HG03039 (cell line): ENCODE measurements around the gene ATP2A3.

Experiments
- ATAC-seq: cut with Tn5 transposase; IDR thresholded peaks from one replicate; pipeline ENCODE4 v1.9.1; 2021; ENCODE audit warnings: mild to moderate bottlenecking, moderate library complexity; ENCODE audit not compliant: unreplicated experiment

Gene ATP2A3

GRCh38 chr17:3893720-3894116 is 70.5 kb downstream of the ATP2A3 start:
- ATAC-seq, result no peak

GRCh38 chr17:3893003-3893719 is 71.1 kb downstream of the ATP2A3 start, which contains the start of gene CAMKK1:
Gene CAMKK1, minus strand, starts transcription at chr17:3893053. Its CDS starts 7,366 bp downstream, at chr17:3885687.
- peak; percentile 77 for ATAC-seq

- peak; percentile 7 for ATAC-seq
Observed at GRCh38 chr17:3892095-3892998, 71.9 kb downstream of the ATP2A3 start.

GRCh38 chr17:3891626-3892094 is 72.6 kb downstream of the ATP2A3 start:
- ATAC-seq, result no peak

GRCh38 chr17:3890878-3891219 is 73.4 kb downstream of the ATP2A3 start:
- ATAC-seq, result no peak

GRCh38 chr17:3890082-3890877 is 74.0 kb downstream of the ATP2A3 start:
- no peak for ATAC-seq

- ATAC-seq, result no peak
Observed at GRCh38 chr17:3889325-3890012, 74.8 kb downstream of the ATP2A3 start.

GRCh38 chr17:3888343-3889171 is 75.7 kb downstream of the ATP2A3 start:
- no peak for ATAC-seq

GRCh38 chr17:3887804-3888203 is 76.4 kb downstream of the ATP2A3 start:
- ATAC-seq, result no peak

- no peak for ATAC-seq
Observed at GRCh38 chr17:3887394-3887793, 76.8 kb downstream of the ATP2A3 start.

GRCh38 chr17:3886776-3887175 is 77.5 kb downstream of the ATP2A3 start:
- no peak for ATAC-seq

GRCh38 chr17:3885970-3886369 is 78.3 kb downstream of the ATP2A3 start:
- no peak for ATAC-seq

- no peak for ATAC-seq
Observed at GRCh38 chr17:3885271-3885670, 79.0 kb downstream of the ATP2A3 start.

- no peak for ATAC-seq
Observed at GRCh38 chr17:3884188-3884587, 80.0 kb downstream of the ATP2A3 start.

- ATAC-seq, result no peak
Observed at GRCh38 chr17:3882276-3882675, 82.0 kb downstream of the ATP2A3 start.

GRCh38 chr17:3880983-3881382 is 83.3 kb downstream of the ATP2A3 start:
- ATAC-seq, result no peak

GRCh38 chr17:3879591-3880417 is 84.4 kb downstream of the ATP2A3 start:
- no peak for ATAC-seq

- ATAC-seq, result no peak
Observed at GRCh38 chr17:3879186-3879585, 85.1 kb downstream of the ATP2A3 start.

- ATAC-seq, result no peak
Observed at GRCh38 chr17:3877220-3877619, 87.0 kb downstream of the ATP2A3 start.
